EL (cell line): ENCODE measurements around the gene FBRSL1.

ENCODE experiments used
- DNase-seq: peaks from one replicate; pipeline ENCODE4 v3.0.0-alpha.2; 2016

The FBRSL1 gene

GRCh38 chr12:132513458-132514135 is 23.6 kb downstream of the FBRSL1 start:
- no peak for DNase-seq

GRCh38 chr12:132514216-132514820 is 24.4 kb downstream of the FBRSL1 start:
- no peak for DNase-seq

- no peak for DNase-seq
Measured at GRCh38 chr12:132514838-132515237, 24.9 kb downstream of the FBRSL1 start.

GRCh38 chr12:132516095-132517012 is 26.4 kb downstream of the FBRSL1 start:
- DNase-seq: no peak

GRCh38 chr12:132517013-132517739 is 27.2 kb downstream of the FBRSL1 start:
- no peak for DNase-seq

GRCh38 chr12:132517740-132518100 is 27.8 kb downstream of the FBRSL1 start:
- no peak for DNase-seq

GRCh38 chr12:132518354-132518992 is 28.5 kb downstream of the FBRSL1 start:
- DNase-seq: no peak

GRCh38 chr12:132520421-132521199 is 30.7 kb downstream of the FBRSL1 start:
- no peak for DNase-seq

GRCh38 chr12:132521200-132521580 is 31.2 kb downstream of the FBRSL1 start:
- DNase-seq: no peak

GRCh38 chr12:132521712-132522292 is 31.9 kb downstream of the FBRSL1 start:
- DNase-seq: no peak

- DNase-seq: no peak
Measured at GRCh38 chr12:132522592-132523380, 32.8 kb downstream of the FBRSL1 start.

GRCh38 chr12:132523576-132524331 is 33.8 kb downstream of the FBRSL1 start:
- DNase-seq: peak; percentile 46

- DNase-seq: peak; percentile 21
Measured at GRCh38 chr12:132524405-132524804, 34.5 kb downstream of the FBRSL1 start.

GRCh38 chr12:132525011-132525832 is 35.3 kb downstream of the FBRSL1 start:
- no peak for DNase-seq

- no peak for DNase-seq
Measured at GRCh38 chr12:132525833-132526455, 36.0 kb downstream of the FBRSL1 start.

- no peak for DNase-seq
Measured at GRCh38 chr12:132527186-132527882, 37.4 kb downstream of the FBRSL1 start.

GRCh38 chr12:132527883-132528264 is 37.9 kb downstream of the FBRSL1 start:
- no peak for DNase-seq
